ENCODE data around the gene C4orf50. TPM values are rescaled to one million over a fixed set of nuclear protein-coding genes. Genes with fewer than 3 reads are reported as not detected.

C4orf50 gene
- total RNA-seq, 3 donors from 2014 or later: 0.07 to 0.73 (median 0.09) TPM

GRCh38 chr4:6002492-6002833 lies 15.8 kb downstream of the C4orf50 start:
- intact Hi-C loops (cut with DNase I, micrococcal nuclease): no loop called here
- no peak for TF ChIP-seq CTCF (IDR thresholded peaks at IDR 0.05)
- ATAC-seq (no peak), DNase-seq (no peak)
- Histone ChIP-seq H3K36me3 (ENCODE audit: low read depth) (no peaks in the 10 kb centered on the region), H3K9me3 (no peaks in the 10 kb centered on the region), H3K4me3 (no peak overlapping the region), H3K4me1 (ENCODE audit: low read depth) (no peaks in the 10 kb centered on the region)

- ATAC-seq (no peak), DNase-seq (no peak)
- TF ChIP-seq CTCF (IDR thresholded peaks at IDR 0.05): no peak
- no peaks in the 10 kb centered on the region for H3K36me3 ChIP-seq (ENCODE audit: low read depth)
- intact Hi-C loops (cut with DNase I, micrococcal nuclease): no loop called here
- no peaks in the 10 kb centered on the region for H3K4me1 ChIP-seq (ENCODE audit: low read depth)
- H3K4me3 ChIP-seq: no peak overlapping the region
- H3K9me3 ChIP-seq: no peaks in the 10 kb centered on the region
Measured at GRCh38 chr4:6001680-6002491, 16.3 kb downstream of the C4orf50 start.

GRCh38 chr4:5999830-6000365 lies 18.3 kb downstream of the C4orf50 start:
- intact Hi-C loops (cut with DNase I, micrococcal nuclease): no loop called here
- no peaks in the 10 kb centered on the region for H3K36me3 ChIP-seq (ENCODE audit: low read depth)
- DNase-seq (no peak), ATAC-seq (no peak)
- no peaks in the 10 kb centered on the region for H3K4me1 ChIP-seq (ENCODE audit: low read depth)
- no peak overlapping the region for H3K4me3 ChIP-seq
- no peaks in the 10 kb centered on the region for H3K9me3 ChIP-seq
- TF ChIP-seq CTCF (IDR thresholded peaks at IDR 0.05): no peak

GRCh38 chr4:5999356-5999755 lies 18.9 kb downstream of the C4orf50 start:
- intact Hi-C loops (cut with DNase I, micrococcal nuclease): no loop called here
- no peak for TF ChIP-seq CTCF (IDR thresholded peaks at IDR 0.05)
- ATAC-seq: no peak
- H3K4me3 ChIP-seq: no peak overlapping the region
- DNase-seq: no peak
- H3K9me3 ChIP-seq: no peaks in the 10 kb centered on the region
- H3K36me3 ChIP-seq (ENCODE audit: low read depth): no peaks in the 10 kb centered on the region
- no peaks in the 10 kb centered on the region for H3K4me1 ChIP-seq (ENCODE audit: low read depth)

GRCh38 chr4:5998333-5998936 lies 19.8 kb downstream of the C4orf50 start:
- peak; percentile 76 for ATAC-seq
- DNase-seq: peak in 2 of 3 donors; percentile 42 to 55
- Histone ChIP-seq H3K9me3 (no peaks in the 10 kb centered on the region), H3K4me1 (ENCODE audit: low read depth) (no peaks in the 10 kb centered on the region), H3K4me3 (no peak overlapping the region), H3K36me3 (ENCODE audit: low read depth) (no peaks in the 10 kb centered on the region)
- peak; percentile 73 for TF ChIP-seq CTCF (IDR thresholded peaks at IDR 0.05)
- intact Hi-C loops (cut with DNase I, micrococcal nuclease): no loop called here
